Activated CD4-positive, alpha-beta T cell treated with anti-CD3 and anti-CD28 coated beads, Interleukin-2, amount 10 ng/mL, durations not matched to agents 7 days and 5 days (primary cell): ENCODE measurements around the gene DGKI. TPM values are rescaled to one million over a fixed set of nuclear protein-coding genes. Genes with fewer than 3 reads are reported as not detected.

ENCODE experiments used
- CTCF ChIA-PET: fragments of 350-600 bp; sonication (Branson Sonifier 250); formaldehyde crosslinking; loops from one replicate; lab custom pipeline; 2021; ENCODE audit warnings: antibody characterized with exemption; lab: Charles Lee
- POLR2A ChIA-PET: fragments of 350-600 bp; sonication (Branson Sonifier 250); formaldehyde crosslinking; loops from one replicate; lab custom pipeline; 2021; ENCODE audit warnings: antibody characterized with exemption; lab: Charles Lee
- DNase-seq: peaks from one replicate; pipeline ENCODE4 v3.0.0-alpha.2; 2020
- H3K27ac Mint-ChIP-seq: one replicate; pipeline ENCODE4 v1.8.0; 2021; ENCODE audit warnings: mild to moderate bottlenecking, moderate library complexity, mixed read lengths
- H3K27me3 Mint-ChIP-seq: one replicate; pipeline ENCODE4 v1.8.0; 2021; ENCODE audit warnings: mixed read lengths
- H3K36me3 Mint-ChIP-seq: one replicate; pipeline ENCODE4 v1.8.0; 2021; ENCODE audit warnings: low read depth, mixed read lengths
- H3K4me1 Mint-ChIP-seq: one replicate; pipeline ENCODE4 v1.8.0; 2021; ENCODE audit warnings: mixed read lengths
- H3K4me3 Mint-ChIP-seq: one replicate; pipeline ENCODE4 v1.8.0; 2021; ENCODE audit warnings: mild to moderate bottlenecking, moderate library complexity, mixed read lengths
- H3K9me3 Mint-ChIP-seq: one replicate; pipeline ENCODE4 v1.8.0; 2021; ENCODE audit warnings: mixed read lengths
- total RNA-seq, 2 experiments: library from RNA; stranded (reverse); gene quantifications; one replicate each; pipeline ENCODE4 v1.2.3, GENCODE V29; 2021

DGKI gene
- total RNA-seq, 2 experiments from 2014 or later = 0.06 to 0.25 TPM

DNA sequence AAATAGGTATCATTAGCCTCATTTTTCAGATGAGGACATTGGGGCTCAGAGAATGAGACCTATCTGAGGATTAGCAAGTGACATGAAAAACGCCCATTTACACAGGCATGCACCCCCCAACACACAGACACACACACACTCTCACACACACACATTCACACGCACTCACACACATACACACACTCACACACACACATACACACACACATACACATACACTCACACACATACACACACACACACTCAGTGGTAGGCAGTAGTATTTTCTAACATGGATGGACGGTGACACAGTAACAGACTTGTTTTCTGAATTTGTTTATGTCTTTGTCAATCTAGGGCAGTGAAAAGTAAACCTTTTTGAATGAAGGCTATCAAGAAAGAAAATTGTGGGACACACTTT lies 21.3 kb downstream of the DGKI start:
- Mint-ChIP-seq H3K4me3 (no peak overlapping the region), H3K9me3 (no peaks in the 10 kb centered on the region), H3K27me3 (peaks cover 17% of the 10 kb centered on the region), H3K36me3 (no peaks in the 10 kb centered on the region), H3K27ac (no peak overlapping the region), H3K4me1 (no peaks in the 10 kb centered on the region)
- ChIA-PET POLR2A (no interaction called here), CTCF (no interaction called here)
- DNase-seq = no peak

- ChIA-PET CTCF (interaction anchor here (1.1 to 1.8 kb wide), 2 partner anchors 26 to 165 kb away, joined by 3 to 4 read pairs; partner anchors contain the start of gene DGKI), POLR2A (no interaction called here)
- Mint-ChIP-seq H3K27ac (no peak overlapping the region), H3K4me1 (no peaks in the 10 kb centered on the region), H3K4me3 (no peak overlapping the region), H3K9me3 (no peaks in the 10 kb centered on the region), H3K27me3 (peaks cover 5% of the 10 kb centered on the region), H3K36me3 (no peaks in the 10 kb centered on the region)
- DNase-seq = no peak
These were observed 25.9 kb downstream of the DGKI start for GRCh38 chr7:137820677-137821420.

- Mint-ChIP-seq H3K9me3 (no peaks in the 10 kb centered on the region), H3K27me3 (peaks cover 5% of the 10 kb centered on the region), H3K36me3 (no peaks in the 10 kb centered on the region), H3K4me1 (no peaks in the 10 kb centered on the region), H3K27ac (no peak overlapping the region), H3K4me3 (no peak overlapping the region)
- POLR2A ChIA-PET = no interaction called here
- DNase-seq = no peak
- CTCF ChIA-PET = interaction anchor here (1.8 kb wide), 1 partner anchor 164 kb away, joined by 4 read pairs; no protein-coding TSS in a partner anchor
These were observed 26.6 kb downstream of the DGKI start for GRCh38 chr7:137820156-137820555.

GRCh38 chr7:137818036-137818435 lies 28.7 kb downstream of the DGKI start:
- H3K27me3 Mint-ChIP-seq = peaks cover 5% of the 10 kb centered on the region
- H3K27ac Mint-ChIP-seq = no peak overlapping the region
- CTCF ChIA-PET = interaction anchor here (1.3 to 1.6 kb wide), 2 partner anchors 9 to 17 kb away, joined by 3 read pairs; no protein-coding TSS in a partner anchor
- POLR2A ChIA-PET = no interaction called here
- no peak for DNase-seq
- H3K36me3 Mint-ChIP-seq = no peaks in the 10 kb centered on the region
- no peaks in the 10 kb centered on the region for H3K4me1 Mint-ChIP-seq
- no peaks in the 10 kb centered on the region for H3K9me3 Mint-ChIP-seq
- H3K4me3 Mint-ChIP-seq = no peak overlapping the region

DNA sequence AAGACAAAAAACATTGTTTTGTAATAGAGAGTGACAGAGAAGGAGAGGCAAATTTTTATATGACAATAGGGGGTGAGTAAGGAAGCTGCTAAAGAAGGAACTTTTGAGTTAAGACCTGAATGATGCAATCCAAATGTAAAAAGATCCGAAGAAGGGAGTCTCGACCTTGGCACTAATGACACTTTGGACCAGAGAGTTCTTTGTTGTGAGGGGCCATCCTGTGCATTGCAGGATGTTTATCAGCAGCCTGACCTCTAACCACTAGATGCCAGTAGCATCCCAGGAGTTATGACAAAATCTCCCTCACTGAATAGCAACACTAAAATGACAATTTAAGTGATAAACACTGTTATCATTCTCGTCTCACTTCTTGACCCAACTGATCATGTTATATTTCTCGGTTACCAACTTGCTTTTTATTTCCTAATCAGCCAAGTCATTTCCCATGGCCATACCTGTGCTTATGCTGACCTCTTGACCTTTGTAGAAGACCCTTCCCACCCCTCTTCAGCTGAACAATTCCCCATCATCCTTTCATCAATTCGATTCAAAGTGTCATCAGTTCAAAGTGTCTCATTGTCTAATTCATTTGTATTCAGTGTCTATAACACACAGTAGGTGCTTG lies 30.0 kb downstream of the DGKI start:
- Mint-ChIP-seq H3K4me1 (no peaks in the 10 kb centered on the region), H3K9me3 (no peaks in the 10 kb centered on the region), H3K27me3 (peaks cover 6% of the 10 kb centered on the region), H3K36me3 (no peaks in the 10 kb centered on the region), H3K4me3 (no peak overlapping the region), H3K27ac (no peak overlapping the region)
- DNase-seq = no peak
- ChIA-PET CTCF (no interaction called here), POLR2A (no interaction called here)

DNA sequence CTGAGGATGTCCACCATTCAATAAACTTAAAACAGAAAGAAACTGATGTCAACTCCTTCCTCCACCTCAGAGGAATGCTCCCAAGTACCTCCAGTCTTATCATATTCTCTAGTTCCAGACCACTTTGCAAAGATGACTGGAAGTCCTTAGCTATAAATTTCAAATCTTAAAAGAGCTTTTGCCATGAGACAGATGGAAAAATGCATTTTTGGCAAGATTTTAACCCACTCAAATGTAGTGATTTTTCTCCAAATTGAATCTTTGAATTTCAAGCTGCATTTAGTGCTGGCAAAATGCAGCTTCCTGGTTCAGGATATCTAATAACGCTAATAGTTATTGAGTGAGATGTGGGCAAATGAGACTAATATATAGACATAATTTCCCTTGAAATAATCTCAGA lies 33.2 kb downstream of the DGKI start:
- POLR2A ChIA-PET = no interaction called here
- Mint-ChIP-seq H3K4me3 (no peak overlapping the region), H3K27ac (no peak overlapping the region), H3K27me3 (peaks cover 3% of the 10 kb centered on the region), H3K9me3 (no peaks in the 10 kb centered on the region), H3K36me3 (no peaks in the 10 kb centered on the region), H3K4me1 (no peaks in the 10 kb centered on the region)
- CTCF ChIA-PET = no interaction called here
- DNase-seq = no peak

GRCh38 chr7:137810248-137810647 lies 36.5 kb downstream of the DGKI start:
- Mint-ChIP-seq H3K4me1 (no peaks in the 10 kb centered on the region), H3K27ac (no peak overlapping the region), H3K9me3 (no peaks in the 10 kb centered on the region), H3K4me3 (no peak overlapping the region), H3K27me3 (peaks cover 3% of the 10 kb centered on the region), H3K36me3 (no peaks in the 10 kb centered on the region)
- POLR2A ChIA-PET = no interaction called here
- DNase-seq = no peak
- CTCF ChIA-PET = no interaction called here

DNA sequence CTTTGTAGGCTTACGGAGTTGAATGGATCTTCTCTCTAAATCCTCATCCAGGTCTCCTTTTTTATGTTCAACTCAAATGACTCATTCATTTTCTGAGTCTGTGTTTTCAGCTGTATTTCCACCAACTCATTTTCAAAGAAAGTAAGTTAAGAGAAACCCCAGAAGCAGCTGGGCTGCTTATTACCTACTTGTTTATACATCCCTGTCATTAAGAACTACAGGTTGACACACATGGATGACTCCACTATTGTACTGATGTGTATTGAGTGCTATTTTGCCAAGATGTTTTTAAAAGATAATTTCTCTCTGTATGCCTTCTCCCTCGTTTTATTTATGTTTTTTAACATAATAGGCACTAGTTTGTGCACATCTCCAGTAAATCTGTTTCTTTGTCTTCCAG lies 41.9 kb downstream of the DGKI start:
- Mint-ChIP-seq H3K4me3 (no peak overlapping the region), H3K36me3 (no peaks in the 10 kb centered on the region), H3K27me3 (peaks cover 6% of the 10 kb centered on the region), H3K4me1 (no peaks in the 10 kb centered on the region), H3K27ac (no peak overlapping the region), H3K9me3 (no peaks in the 10 kb centered on the region)
- POLR2A ChIA-PET = no interaction called here
- CTCF ChIA-PET = interaction anchor here (1.6 kb wide), 1 partner anchor 24 kb away, joined by 4 read pairs; no protein-coding TSS in a partner anchor
- no peak for DNase-seq

GRCh38 chr7:137801491-137801890 lies 45.3 kb downstream of the DGKI start:
- no peak overlapping the region for H3K27ac Mint-ChIP-seq
- H3K4me3 Mint-ChIP-seq = no peak overlapping the region
- CTCF ChIA-PET = no interaction called here
- H3K36me3 Mint-ChIP-seq = no peaks in the 10 kb centered on the region
- no peaks in the 10 kb centered on the region for H3K4me1 Mint-ChIP-seq
- POLR2A ChIA-PET = no interaction called here
- no peak for DNase-seq
- no peaks in the 10 kb centered on the region for H3K9me3 Mint-ChIP-seq
- H3K27me3 Mint-ChIP-seq = peaks cover 12% of the 10 kb centered on the region

DNA sequence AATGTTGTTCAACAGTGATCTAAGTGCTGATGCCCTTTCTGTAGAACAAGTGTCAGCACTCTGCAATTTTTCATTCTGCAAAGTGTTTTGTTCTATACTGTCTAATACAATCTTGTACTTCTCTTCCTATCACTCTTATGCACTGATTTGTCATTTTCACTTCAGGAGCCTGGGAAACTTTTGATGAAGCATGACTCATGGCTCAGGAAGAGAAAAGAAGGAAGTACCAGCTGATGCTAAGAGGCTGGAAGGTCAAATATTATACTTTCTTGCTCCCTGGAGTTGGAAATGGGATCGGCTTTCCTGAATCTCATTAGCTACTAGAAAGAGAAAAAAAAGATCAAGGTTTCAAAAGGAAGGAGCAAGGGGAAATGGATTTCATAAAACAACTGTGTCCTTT lies 45.8 kb downstream of the DGKI start:
- CTCF ChIA-PET = no interaction called here
- POLR2A ChIA-PET = no interaction called here
- Mint-ChIP-seq H3K4me1 (no peaks in the 10 kb centered on the region), H3K9me3 (no peaks in the 10 kb centered on the region), H3K27me3 (peaks cover 12% of the 10 kb centered on the region), H3K4me3 (no peak overlapping the region), H3K36me3 (no peaks in the 10 kb centered on the region), H3K27ac (no peak overlapping the region)
- DNase-seq = no peak

GRCh38 chr7:137798073-137798763 lies 48.6 kb downstream of the DGKI start:
- Mint-ChIP-seq H3K27ac (no peak overlapping the region), H3K9me3 (no peaks in the 10 kb centered on the region), H3K4me1 (no peaks in the 10 kb centered on the region), H3K27me3 (peaks cover 8% of the 10 kb centered on the region), H3K4me3 (no peak overlapping the region), H3K36me3 (no peaks in the 10 kb centered on the region)
- ChIA-PET CTCF (no interaction called here), POLR2A (no interaction called here)
- DNase-seq = no peak

GRCh38 chr7:137795211-137795610 lies 51.6 kb downstream of the DGKI start:
- ChIA-PET CTCF (no interaction called here), POLR2A (interaction anchor here (0.7 kb wide), 1 partner anchor 245 kb away, joined by 4 read pairs; no protein-coding TSS in a partner anchor)
- H3K9me3 Mint-ChIP-seq = no peaks in the 10 kb centered on the region
- no peaks in the 10 kb centered on the region for H3K4me1 Mint-ChIP-seq
- H3K27me3 Mint-ChIP-seq = peaks cover 6% of the 10 kb centered on the region
- no peak for DNase-seq
- no peaks in the 10 kb centered on the region for H3K36me3 Mint-ChIP-seq
- H3K4me3 Mint-ChIP-seq = no peak overlapping the region
- no peak overlapping the region for H3K27ac Mint-ChIP-seq

DNA sequence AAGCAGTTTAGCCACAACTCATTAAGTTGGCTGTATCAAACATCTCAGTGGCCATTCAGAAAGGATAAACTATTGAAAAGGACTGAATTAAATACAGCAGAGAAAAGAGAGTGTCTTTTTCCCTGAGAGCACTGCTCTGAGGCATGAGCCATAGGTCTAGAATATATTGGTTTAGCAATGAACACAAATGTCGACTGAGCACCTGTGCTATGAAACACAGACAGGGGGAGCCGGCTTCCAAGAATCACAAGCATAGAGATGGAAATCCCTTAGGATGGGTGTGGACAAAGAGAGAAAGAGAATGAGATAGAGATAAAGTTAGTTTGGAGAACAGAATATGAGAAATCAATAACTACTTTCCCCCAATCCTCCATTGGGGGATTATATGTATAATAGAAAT lies 54.8 kb downstream of the DGKI start:
- DNase-seq = no peak
- POLR2A ChIA-PET = no interaction called here

More for the DNA sequence above, 54.8 kb downstream of the DGKI start:
- CTCF ChIA-PET = no interaction called here
- Mint-ChIP-seq H3K4me3 (no peak overlapping the region), H3K9me3 (no peaks in the 10 kb centered on the region), H3K27ac (no peak overlapping the region), H3K36me3 (no peaks in the 10 kb centered on the region), H3K4me1 (no peaks in the 10 kb centered on the region), H3K27me3 (no peaks in the 10 kb centered on the region)
